ENCODE data around the gene CPNE9. TPM values are rescaled to one million over a fixed set of nuclear protein-coding genes. Genes with fewer than 3 reads are reported as not detected.

Gene CPNE9, protein sequence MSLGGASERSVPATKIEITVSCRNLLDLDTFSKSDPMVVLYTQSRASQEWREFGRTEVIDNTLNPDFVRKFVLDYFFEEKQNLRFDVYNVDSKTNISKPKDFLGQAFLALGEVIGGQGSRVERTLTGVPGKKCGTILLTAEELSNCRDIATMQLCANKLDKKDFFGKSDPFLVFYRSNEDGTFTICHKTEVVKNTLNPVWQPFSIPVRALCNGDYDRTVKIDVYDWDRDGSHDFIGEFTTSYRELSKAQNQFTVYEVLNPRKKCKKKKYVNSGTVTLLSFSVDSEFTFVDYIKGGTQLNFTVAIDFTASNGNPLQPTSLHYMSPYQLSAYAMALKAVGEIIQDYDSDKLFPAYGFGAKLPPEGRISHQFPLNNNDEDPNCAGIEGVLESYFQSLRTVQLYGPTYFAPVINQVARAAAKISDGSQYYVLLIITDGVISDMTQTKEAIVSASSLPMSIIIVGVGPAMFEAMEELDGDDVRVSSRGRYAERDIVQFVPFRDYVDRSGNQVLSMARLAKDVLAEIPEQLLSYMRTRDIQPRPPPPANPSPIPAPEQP
- 1 to 10 TPM in 2 of 4 donors, under 1 TPM in 2; 0.49 to 3.4 (median 2.1) TPM for total RNA-seq

DNA sequence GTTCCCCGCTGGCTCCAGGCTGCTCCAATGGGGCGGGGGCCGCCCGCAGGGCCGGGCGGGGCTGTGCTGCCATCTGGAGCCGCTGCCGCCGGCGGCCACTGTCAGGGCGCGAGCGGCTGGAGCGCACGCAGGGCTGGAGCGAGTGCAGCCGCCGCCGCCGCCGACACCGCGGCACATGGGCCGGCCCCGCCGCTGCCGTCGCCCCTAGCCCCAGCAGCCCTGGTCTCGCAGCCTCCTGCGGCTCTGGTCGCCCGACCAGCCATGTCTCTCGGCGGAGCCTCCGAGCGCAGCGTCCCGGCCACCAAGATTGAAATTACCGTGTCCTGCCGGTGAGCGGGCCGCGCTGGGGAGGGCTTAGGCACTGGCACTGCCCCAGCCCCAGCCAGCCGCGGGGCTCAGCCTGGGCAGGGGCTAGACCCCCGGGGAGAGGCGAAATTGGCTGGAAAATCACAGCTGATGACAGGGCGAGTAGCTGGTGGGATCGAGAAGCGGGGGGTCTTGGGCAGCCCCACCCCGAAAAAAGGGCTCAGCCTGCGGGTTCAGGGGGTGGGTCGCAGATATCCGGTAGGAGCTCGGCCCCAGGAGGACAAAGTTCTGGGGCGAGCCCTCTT is at the start of gene CPNE9:
CPNE9 (plus strand) TSS at position 98 of the 611 bp plus-strand sequence; CDS start at position 262, 164 bp downstream.
- DNase-seq (ENCODE audit: low spot score in 2 of 2): no peak
- Histone ChIP-seq H3K9me3 (no peaks in the 10 kb centered on the region), H3K36me3 (peaks cover 27% of the 10 kb centered on the region), H3K4me3 (peak within 1 kb of the TSS; percentile 49), H3K4me1 (peaks cover 20% of the 10 kb centered on the region), H3K27me3 (peaks cover 11% of the 10 kb centered on the region), H3K27ac (no peak within 1 kb of the TSS)
- TF ChIP-seq POLR2A (IDR thresholded peaks at IDR 0.05): no peak
- no peak for TF ChIP-seq POLR2AphosphoS5 (IDR thresholded peaks at IDR 0.05)
- TF ChIP-seq, protein P1, sequence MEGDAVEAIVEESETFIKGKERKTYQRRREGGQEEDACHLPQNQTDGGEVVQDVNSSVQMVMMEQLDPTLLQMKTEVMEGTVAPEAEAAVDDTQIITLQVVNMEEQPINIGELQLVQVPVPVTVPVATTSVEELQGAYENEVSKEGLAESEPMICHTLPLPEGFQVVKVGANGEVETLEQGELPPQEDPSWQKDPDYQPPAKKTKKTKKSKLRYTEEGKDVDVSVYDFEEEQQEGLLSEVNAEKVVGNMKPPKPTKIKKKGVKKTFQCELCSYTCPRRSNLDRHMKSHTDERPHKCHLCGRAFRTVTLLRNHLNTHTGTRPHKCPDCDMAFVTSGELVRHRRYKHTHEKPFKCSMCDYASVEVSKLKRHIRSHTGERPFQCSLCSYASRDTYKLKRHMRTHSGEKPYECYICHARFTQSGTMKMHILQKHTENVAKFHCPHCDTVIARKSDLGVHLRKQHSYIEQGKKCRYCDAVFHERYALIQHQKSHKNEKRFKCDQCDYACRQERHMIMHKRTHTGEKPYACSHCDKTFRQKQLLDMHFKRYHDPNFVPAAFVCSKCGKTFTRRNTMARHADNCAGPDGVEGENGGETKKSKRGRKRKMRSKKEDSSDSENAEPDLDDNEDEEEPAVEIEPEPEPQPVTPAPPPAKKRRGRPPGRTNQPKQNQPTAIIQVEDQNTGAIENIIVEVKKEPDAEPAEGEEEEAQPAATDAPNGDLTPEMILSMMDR (IDR thresholded peaks at IDR 0.05): no peak
- no peak for TF ChIP-seq EP300 (IDR thresholded peaks at IDR 0.05)
- WGBS: 0% methylated on average over 3 of the region's 56 CpGs

DNA sequence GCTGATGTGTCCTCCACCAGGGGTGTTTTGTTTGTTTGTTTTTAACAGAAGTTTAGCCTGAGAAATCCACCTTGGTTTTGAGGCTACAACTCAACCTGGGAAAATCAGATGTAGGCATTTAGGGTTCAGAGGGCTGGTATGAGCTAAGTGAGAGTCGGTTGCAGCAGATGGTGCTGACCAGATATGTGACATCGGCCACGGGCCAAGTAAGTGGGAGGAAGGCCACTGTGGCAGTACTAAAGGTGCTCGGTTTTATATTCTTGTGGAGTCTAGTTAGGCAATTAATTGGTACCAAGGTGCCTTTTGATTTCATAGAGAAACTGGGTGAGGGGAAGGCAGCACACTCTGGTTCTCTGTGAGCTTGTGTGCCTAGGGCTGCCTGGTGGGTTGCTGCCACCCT is 43.8 kb upstream of the CPNE9 start:
- Histone ChIP-seq H3K4me1 (no peaks in the 10 kb centered on the region), H3K27me3 (no peaks in the 10 kb centered on the region), H3K27ac (no peak overlapping the region), H3K4me3 (no peak overlapping the region), H3K9me3 (no peaks in the 10 kb centered on the region), H3K36me3 (peaks cover 94% of the 10 kb centered on the region)
- no peak for TF ChIP-seq POLR2A (IDR thresholded peaks at IDR 0.05)
- TF ChIP-seq, protein P1 (IDR thresholded peaks at IDR 0.05): no peak
- TF ChIP-seq POLR2AphosphoS5 (IDR thresholded peaks at IDR 0.05): no peak
- no peak for TF ChIP-seq EP300 (IDR thresholded peaks at IDR 0.05)
- WGBS: 93% methylated on average over 4 of the region's 4 CpGs
- DNase-seq (ENCODE audit: low spot score in 2 of 2): no peak

DNA sequence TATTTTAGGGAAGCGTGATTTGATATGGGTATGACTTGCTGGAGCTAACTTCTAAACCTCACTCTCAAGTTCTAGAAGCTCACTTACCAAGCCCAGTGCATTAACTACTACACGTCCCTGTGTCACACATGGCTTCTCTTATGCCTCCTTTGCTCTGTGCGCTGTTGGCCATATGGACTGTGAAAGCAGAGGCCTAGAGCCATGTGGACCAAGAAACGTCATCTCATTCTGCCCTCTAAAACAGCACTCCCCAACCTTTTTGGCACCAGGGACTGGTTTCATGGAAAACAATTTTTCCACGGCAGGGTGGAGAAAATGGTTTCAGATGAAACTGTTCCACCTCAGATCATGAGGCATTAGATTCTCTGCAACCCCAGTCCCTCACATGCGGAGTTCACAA is 42.7 kb upstream of the CPNE9 start:
- 81% methylated on average over 6 of the region's 6 CpGs for WGBS
- H3K4me1 ChIP-seq: no peaks in the 10 kb centered on the region
- H3K27me3 ChIP-seq: no peaks in the 10 kb centered on the region
- no peak for DNase-seq (ENCODE audit: low spot score in 2 of 2)
- no peak overlapping the region for H3K27ac ChIP-seq
- H3K36me3 ChIP-seq: peaks cover 94% of the 10 kb centered on the region
- no peak overlapping the region for H3K4me3 ChIP-seq
- no peak for TF ChIP-seq POLR2AphosphoS5 (IDR thresholded peaks at IDR 0.05)
- TF ChIP-seq, protein P1 (IDR thresholded peaks at IDR 0.05): no peak
- H3K9me3 ChIP-seq: no peaks in the 10 kb centered on the region

DNA sequence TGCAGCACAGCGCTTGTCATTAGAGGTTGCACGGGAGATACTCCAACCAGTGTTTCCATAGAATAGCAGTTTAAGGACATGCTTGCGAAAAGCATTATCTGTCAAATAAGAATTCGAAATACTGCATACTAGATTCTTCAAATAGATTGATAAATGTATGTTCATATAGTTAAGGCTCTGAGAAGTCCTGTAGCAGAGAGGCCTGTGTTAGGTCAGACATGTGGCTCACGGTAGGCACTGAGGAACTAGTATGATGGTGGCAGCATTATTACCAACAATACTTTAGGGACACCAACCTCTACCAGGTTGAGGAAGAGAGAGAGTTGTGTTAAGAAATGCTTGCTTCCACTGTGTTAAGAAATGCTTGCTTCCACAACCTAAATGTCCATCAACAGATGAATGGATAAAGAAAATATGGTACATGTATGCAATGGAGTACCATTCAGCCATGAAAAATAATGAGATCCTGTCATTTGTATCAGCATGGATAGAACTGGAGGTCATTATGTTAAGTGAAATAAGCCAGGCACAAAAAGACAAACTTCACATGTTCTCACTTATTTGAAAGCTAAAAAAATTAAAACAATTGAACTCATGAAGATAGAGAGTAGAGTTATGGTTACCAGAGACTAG is 39.4 kb upstream of the CPNE9 start:
- Histone ChIP-seq H3K4me1 (no peaks in the 10 kb centered on the region), H3K27me3 (no peaks in the 10 kb centered on the region), H3K4me3 (no peak overlapping the region), H3K9me3 (no peaks in the 10 kb centered on the region), H3K27ac (no peak overlapping the region), H3K36me3 (peaks cover 100% of the 10 kb centered on the region)
- no peak for DNase-seq (ENCODE audit: low spot score in 2 of 2)
- over 99% methylated on average over 5 of the region's 5 CpGs for WGBS
- TF ChIP-seq POLR2A (IDR thresholded peaks at IDR 0.05) (no peak), EP300 (IDR thresholded peaks at IDR 0.05) (no peak), POLR2AphosphoS5 (IDR thresholded peaks at IDR 0.05) (no peak)
- TF ChIP-seq, protein P1 (IDR thresholded peaks at IDR 0.05): no peak
